HepG2 (cell line): ENCODE measurements around the gene ART4. TPM values are rescaled to one million over a fixed set of nuclear protein-coding genes. Genes with fewer than 3 reads are reported as not detected.

Experiments
- ATAC-seq: fragments of 200-7000 bp; cut with Tn5 transposase; 3 replicates; pipeline ENCODE4 v1.9.1; 2020; ENCODE audit warnings: mild to moderate bottlenecking, moderate library complexity
- BruUV-seq: library from RNA; stranded (reverse); fragments of 400-500 nt; replicated peaks from 2 replicates; lab custom pipeline; 2021; lab: Mats Ljungman, UMichigan
- CTCF ChIA-PET: fragments of 300-600 bp; formaldehyde crosslinking; extraction: SDS; loops from one replicate; lab custom pipeline; 2021; ENCODE audit warnings: low total read pairs, inconsistent platforms, low intra/inter-chr PET ratio; lab: Yijun Ruan, JAX
- POLR2A ChIA-PET: fragments of 350-600 bp; sonication (Branson Sonifier 250); formaldehyde crosslinking; loops from one replicate; lab custom pipeline; 2020; ENCODE audit warnings: antibody characterized with exemption, inconsistent platforms; lab: Yijun Ruan, JAX
- DNase-seq: peaks from one replicate; pipeline ENCODE4 v3.0.0-alpha.2; 2015; ENCODE audit warnings: low spot score
- FAIRE-seq: peaks from 3 replicates; lab custom pipeline; 2011; peaks lifted over from hg19 to GRCh38; lab: Jason Lieb, UNC
- H2AFZ ChIP-seq: one replicate; pipeline ENCODE4 v1.6.1; 2011; ENCODE audit warnings: low read length, inconsistent platforms
- H3K27ac ChIP-seq: fragments of 300-600 bp; 3 replicates; pipeline ENCODE4 v1.8.0; 2011; ENCODE audit warnings: mixed run types, mild to moderate bottlenecking, mixed read lengths, low read length, inconsistent platforms; ENCODE audit not compliant: insufficient read depth; ENCODE audit errors: extremely low read length
- H3K27me3 ChIP-seq, 2 experiments: fragments of 200-600 bp in 1 of 2; 2 replicates in 1 of 2; 3 replicates in 1 of 2; pipeline versions ENCODE4 v1.6.0 to v1.8.0; 2011; ENCODE audit warnings: low read length in 2 of 2, mild to moderate bottlenecking in 2 of 2, moderate library complexity in 2 of 2, inconsistent platforms in 1 of 2; ENCODE audit not compliant: insufficient read depth in 2 of 2, control insufficient read depth in 1 of 2
- H3K36me3 ChIP-seq, 2 experiments: fragments of 200-600 bp in 1 of 2; replicated peaks in 1 of 2; 2 replicates in 1 of 2; 3 replicates in 1 of 2; pipeline versions ENCODE4 v1.5.1 to v1.8.0; 2011; ENCODE audit warnings: low read length in 2 of 2, inconsistent platforms in 1 of 2; ENCODE audit not compliant: insufficient read depth in 2 of 2, control insufficient read depth in 1 of 2
- H3K4me1 ChIP-seq: 2 replicates; pipeline ENCODE4 v1.5.1; 2012; ENCODE audit warnings: low read length, inconsistent platforms; ENCODE audit not compliant: insufficient read depth
- H3K4me2 ChIP-seq: 2 replicates; pipeline ENCODE4 v1.6.0; 2011; ENCODE audit warnings: low read depth, low read length, inconsistent platforms
- H3K4me3 ChIP-seq, 3 experiments: fragments of 200-600 bp in 1 of 3; sonication (generic), shearing (Covaris generic) in 1 of 3; replicated peaks in 1 of 3; 2 replicates each; pipeline ENCODE4 v1.5.1; 2011 to 2016; ENCODE audit warnings: low read length in 3 of 3, inconsistent platforms in 2 of 3, low read depth in 2 of 3, mild to moderate bottlenecking in 2 of 3, control low read depth in 1 of 3, mixed read lengths in 1 of 3; ENCODE audit not compliant: insufficient read depth in 1 of 3
- H3K79me2 ChIP-seq: one replicate; pipeline ENCODE4 v1.6.1; 2011; ENCODE audit warnings: low read length, inconsistent platforms; ENCODE audit not compliant: insufficient read depth
- H3K9ac ChIP-seq: 2 replicates; pipeline ENCODE4 v1.6.0; 2011; ENCODE audit warnings: mild to moderate bottlenecking, low read depth, low read length, inconsistent platforms; ENCODE audit not compliant: insufficient read depth
- H3K9me3 ChIP-seq: 2 replicates; pipeline ENCODE4 v1.5.1; 2012; ENCODE audit warnings: mild to moderate bottlenecking, low read length
- H4K20me1 ChIP-seq: 2 replicates; pipeline ENCODE4 v1.6.0; 2011; ENCODE audit warnings: inconsistent platforms, mild to moderate bottlenecking, low read length, moderate library complexity; ENCODE audit not compliant: insufficient read depth
- AHDC1 ChIP-seq: sonication (generic); formaldehyde crosslinking; IDR thresholded peaks from 2 replicates; pipeline ENCODE4 v1.5.1; 2020; ENCODE audit warnings: mild to moderate bottlenecking, missing genetic modification reagents, borderline replicate concordance
- DNMT3B ChIP-seq: conservative IDR thresholded peaks from 2 replicates; pipeline ENCODE4 v1.6.1; 2016; ENCODE audit warnings: missing biosample characterization, control low read depth
- HMGA1 ChIP-seq: sonication (generic); formaldehyde crosslinking; conservative IDR thresholded peaks from 2 replicates; pipeline ENCODE4 v1.4.0; 2020; ENCODE audit warnings: missing genetic modification reagents
- KIAA2018 ChIP-seq: sonication (generic); formaldehyde crosslinking; IDR thresholded peaks from 2 replicates; pipeline ENCODE4 v1.5.0; 2020; ENCODE audit warnings: mild to moderate bottlenecking, missing genetic modification reagents, borderline replicate concordance
- NFYB ChIP-seq: sonication (generic); formaldehyde crosslinking; IDR thresholded peaks from 2 replicates; pipeline ENCODE4 v1.4.0; 2020; ENCODE audit warnings: missing genetic modification reagents
- ZNF775 ChIP-seq: sonication (generic); formaldehyde crosslinking; IDR thresholded peaks from 2 replicates; pipeline ENCODE4 v1.4.0; 2020; ENCODE audit warnings: missing genetic modification reagents, mild to moderate bottlenecking, moderate library complexity, borderline replicate concordance
- WGBS: methylation state at CpG from one replicate; pipeline ENCODE4 v1.1.6; 2017; ENCODE audit warnings: low lambda C conversion rate; 5-methylcytosine and 5-hydroxymethylcytosine counted together
- in situ Hi-C: cut with HindIII; loops from 2 replicates; pipeline ENCODE4 v1.10.0; 2017; ENCODE audit warnings: low pct_unique_long_range_greater_than_20kb; ENCODE audit not compliant: extremely low pct_ligation_motif_present
- intact Hi-C: fragments of 100-400 bp; cut with micrococcal nuclease; formaldehyde crosslinking; loops from one replicate; pipeline ENCODE4 v1.10.0; 2022; ENCODE audit not compliant: unreplicated experiment
- polyA plus RNA-seq, 8 experiments: library from polyadenylated mRNA; depleted of rRNA in 3 of 8; stranded (reverse) in 7 of 8; unstranded in 1 of 8; fragments of >200 nt; fragmentation: Illumina TruSeq in 4 of 8; extraction: Trizol in 4 of 8; gene quantifications; 2 replicates each; pipeline versions ENCODE4 v1.2.1 to v1.2.3, GENCODE V29; 2011 to 2016; ENCODE audit warnings: low read depth in 4 of 8, missing spikeins in 1 of 8, mixed read lengths in 1 of 8; ENCODE audit not compliant: insufficient read depth in 1 of 8
- total RNA-seq, 5 experiments: library from RNA; depleted of rRNA; stranded (reverse); fragments of >200 nt; fragmentation: Illumina TruSeq; extraction: Trizol; gene quantifications; 2 replicates each; pipeline ENCODE4 v1.2.3, GENCODE V29; 2016; ENCODE audit warnings: low read depth in 1 of 5
- TF ChIP-seq, protein P1 (sequence below): IDR thresholded peaks from 2 replicates; pipeline ENCODE4 v1.6.1; 2018; ENCODE audit warnings: missing genetic modification reagents, mild to moderate bottlenecking, missing compliant biosample characterization

Gene ART4
- total and polyA plus RNA-seq, 2 of the 13 experiments (the other 11 are each of a cell fraction or from before 2014, with no cell fraction given): 17.6 to 20.3 TPM

- ChIA-PET POLR2A (no interaction called here), CTCF (no interaction called here)
- Histone ChIP-seq H3K79me2 (no peaks in the 10 kb centered on the region), H3K4me1 (no peaks in the 10 kb centered on the region), H4K20me1 (no peaks in the 10 kb centered on the region), H3K4me2 (no peak overlapping the region), H3K27me3 (no peaks in the 10 kb centered on the region), H3K36me3 (no peaks in the 10 kb centered on the region), H3K4me3 (no peak overlapping the region), H3K9ac (no peak overlapping the region), H2AFZ (no peak overlapping the region), H3K9me3 (no peaks in the 10 kb centered on the region), H3K27ac (no peak overlapping the region)
- FAIRE-seq (no peak), DNase-seq (no peak), ATAC-seq (no peak)
- intact Hi-C loops: no loop called here
- TF ChIP-seq, protein P1, sequence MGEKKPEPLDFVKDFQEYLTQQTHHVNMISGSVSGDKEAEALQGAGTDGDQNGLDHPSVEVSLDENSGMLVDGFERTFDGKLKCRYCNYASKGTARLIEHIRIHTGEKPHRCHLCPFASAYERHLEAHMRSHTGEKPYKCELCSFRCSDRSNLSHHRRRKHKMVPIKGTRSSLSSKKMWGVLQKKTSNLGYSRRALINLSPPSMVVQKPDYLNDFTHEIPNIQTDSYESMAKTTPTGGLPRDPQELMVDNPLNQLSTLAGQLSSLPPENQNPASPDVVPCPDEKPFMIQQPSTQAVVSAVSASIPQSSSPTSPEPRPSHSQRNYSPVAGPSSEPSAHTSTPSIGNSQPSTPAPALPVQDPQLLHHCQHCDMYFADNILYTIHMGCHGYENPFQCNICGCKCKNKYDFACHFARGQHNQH (CRISPR knock-in tag): no peak
- no peak for TF ChIP-seq HMGA1 (CRISPR knock-in tag)
- TF ChIP-seq AHDC1 (CRISPR knock-in tag): no peak
- TF ChIP-seq DNMT3B (CRISPR knock-in tag): no peak
- TF ChIP-seq NFYB (CRISPR knock-in tag): no peak
- no peak for TF ChIP-seq KIAA2018 (CRISPR knock-in tag)
- TF ChIP-seq ZNF775: no peak
- WGBS: 20% methylated on average over 6 of the region's 6 CpGs
- no TSS peak for BruUV-seq
- in situ Hi-C loops: no loop called here
These were observed 37.6 kb upstream of the ART4 start for GRCh38 chr12:14880890-14881453.
